ENCODE results near the gene ACVR1.

The ACVR1 gene

GRCh38 chr2:157880927-157881326, 4.8 kb upstream of the ACVR1 start:
- H3K4me3 Mint-ChIP-seq: no peak overlapping the region
- no peaks in the 10 kb centered on the region for H3K36me3 Mint-ChIP-seq (ENCODE audit: low read depth)
- H3K9me3 Mint-ChIP-seq: no peaks in the 10 kb centered on the region
- intact Hi-C loops (cut with micrococcal nuclease): no loop called here
- H3K27ac Mint-ChIP-seq: no peak overlapping the region
- peaks cover 3% of the 10 kb centered on the region for H3K27me3 Mint-ChIP-seq
- H3K4me1 Mint-ChIP-seq (ENCODE audit: low read depth): peaks cover 14% of the 10 kb centered on the region

DNA sequence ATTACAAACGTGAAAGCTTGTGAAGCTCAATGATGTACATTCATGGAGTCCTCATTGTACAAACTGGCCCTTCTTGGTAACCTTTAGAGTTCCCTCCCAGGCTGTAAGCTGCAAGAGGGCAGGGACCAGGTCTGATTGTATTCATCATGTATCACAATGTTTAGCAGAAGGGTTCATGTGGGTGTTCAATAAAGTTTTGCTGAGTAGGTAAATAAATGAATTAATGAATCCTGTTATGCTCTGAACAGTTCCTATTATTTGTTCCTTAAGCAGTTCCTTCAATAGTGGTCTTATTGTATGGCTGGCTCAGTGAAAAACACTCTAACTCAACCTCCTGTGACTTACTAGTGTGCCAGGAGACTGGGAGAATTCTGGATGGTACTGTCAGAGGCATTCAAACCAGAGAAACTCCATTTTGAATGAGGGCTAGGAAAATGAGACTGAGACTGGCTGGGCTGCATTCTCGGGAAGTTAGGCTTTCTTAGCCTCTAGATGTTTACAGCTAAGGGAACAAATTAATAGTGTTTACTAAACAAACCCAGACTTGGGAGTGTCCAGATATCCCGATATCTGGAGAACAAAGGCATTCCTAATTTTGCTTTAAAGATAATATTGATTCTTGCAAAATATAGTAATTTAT, 1.8 kb upstream of the ACVR1 start:
- no peaks in the 10 kb centered on the region for H3K9me3 Mint-ChIP-seq
- H3K36me3 Mint-ChIP-seq (ENCODE audit: low read depth): peaks cover 6% of the 10 kb centered on the region
- peaks cover 32% of the 10 kb centered on the region for H3K4me1 Mint-ChIP-seq (ENCODE audit: low read depth)
- H3K27me3 Mint-ChIP-seq: no peaks in the 10 kb centered on the region
- intact Hi-C loops (cut with micrococcal nuclease): no loop called here
- no peak overlapping the region for H3K27ac Mint-ChIP-seq
- H3K4me3 Mint-ChIP-seq: no peak overlapping the region

- H3K4me3 Mint-ChIP-seq: peak overlapping the region; percentile 79
- peaks cover 6% of the 10 kb centered on the region for H3K36me3 Mint-ChIP-seq (ENCODE audit: low read depth)
- no peaks in the 10 kb centered on the region for H3K27me3 Mint-ChIP-seq
- intact Hi-C loops (cut with micrococcal nuclease): no loop called here
- peaks cover 35% of the 10 kb centered on the region for H3K4me1 Mint-ChIP-seq (ENCODE audit: low read depth)
- no peaks in the 10 kb centered on the region for H3K9me3 Mint-ChIP-seq
- H3K27ac Mint-ChIP-seq: peak overlapping the region; percentile 80
Observed at GRCh38 chr2:157876786-157877138, 632 bp upstream of the ACVR1 start.

- peak overlapping the region; percentile 84 for H3K4me3 Mint-ChIP-seq
- H3K4me1 Mint-ChIP-seq (ENCODE audit: low read depth): peaks cover 44% of the 10 kb centered on the region
- H3K9me3 Mint-ChIP-seq: no peaks in the 10 kb centered on the region
- peaks cover 6% of the 10 kb centered on the region for H3K36me3 Mint-ChIP-seq (ENCODE audit: low read depth)
- peak overlapping the region; percentile 80 for H3K27ac Mint-ChIP-seq
- H3K27me3 Mint-ChIP-seq: no peaks in the 10 kb centered on the region
- intact Hi-C loops (cut with micrococcal nuclease): no loop called here
Observed at GRCh38 chr2:157875641-157876065, 477 bp downstream of the ACVR1 start.

DNA sequence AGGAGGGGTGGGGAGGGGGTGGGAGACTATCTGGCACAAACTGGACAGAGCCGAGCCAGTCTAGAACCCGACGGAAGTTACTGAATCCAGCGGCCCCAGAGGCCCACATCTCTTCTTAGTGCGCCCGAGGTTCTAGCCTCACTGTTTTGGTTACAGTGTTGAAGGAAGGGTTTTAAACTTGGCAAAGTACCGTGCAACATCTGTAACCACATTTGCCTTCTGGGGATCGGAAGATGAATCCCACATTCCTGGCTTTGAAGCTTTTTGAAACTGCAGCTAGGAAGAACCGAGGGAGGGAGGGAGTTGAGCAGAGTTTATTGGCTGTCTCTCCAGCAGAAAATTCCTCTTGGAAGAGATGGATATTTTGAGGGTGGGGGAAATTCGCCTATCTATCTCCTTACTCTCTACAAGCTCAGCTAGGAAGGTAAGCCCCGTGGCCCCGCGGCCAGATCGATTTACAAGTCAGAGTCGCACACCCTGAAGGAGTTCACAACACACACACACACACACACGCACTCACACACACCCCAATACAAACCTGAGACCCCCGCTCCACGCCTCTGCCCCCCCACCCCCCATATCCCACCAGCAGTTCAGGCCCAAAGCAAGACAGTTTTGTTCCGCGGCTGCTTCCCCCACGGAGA, 1.0 kb downstream of the ACVR1 start:
- peaks cover 45% of the 10 kb centered on the region for H3K4me1 Mint-ChIP-seq (ENCODE audit: low read depth)
- peaks cover 6% of the 10 kb centered on the region for H3K36me3 Mint-ChIP-seq (ENCODE audit: low read depth)
- H3K27ac Mint-ChIP-seq: peak overlapping the region; percentile 80
- H3K9me3 Mint-ChIP-seq: no peaks in the 10 kb centered on the region
- intact Hi-C loops (cut with micrococcal nuclease): loop anchor here (5.0 kb wide), 1 partner anchor 38 kb away; no protein-coding TSS in a partner anchor
- peak overlapping the region; percentile 84 for H3K4me3 Mint-ChIP-seq
- H3K27me3 Mint-ChIP-seq: no peaks in the 10 kb centered on the region

- no peak overlapping the region for H3K4me3 Mint-ChIP-seq
- no peak overlapping the region for H3K27ac Mint-ChIP-seq
- intact Hi-C loops (cut with micrococcal nuclease): loop anchor here (5.0 kb wide), 1 partner anchor 37 kb away; no protein-coding TSS in a partner anchor
- no peaks in the 10 kb centered on the region for H3K9me3 Mint-ChIP-seq
- peaks cover 6% of the 10 kb centered on the region for H3K36me3 Mint-ChIP-seq (ENCODE audit: low read depth)
- H3K27me3 Mint-ChIP-seq: no peaks in the 10 kb centered on the region
- peaks cover 45% of the 10 kb centered on the region for H3K4me1 Mint-ChIP-seq (ENCODE audit: low read depth)
Observed at GRCh38 chr2:157874348-157874747, 1.8 kb downstream of the ACVR1 start.

- intact Hi-C loops (cut with micrococcal nuclease): loop anchor here (5.0 kb wide), 1 partner anchor 35 kb away; no protein-coding TSS in a partner anchor
- no peak overlapping the region for H3K27ac Mint-ChIP-seq
- H3K4me3 Mint-ChIP-seq: no peak overlapping the region
- H3K4me1 Mint-ChIP-seq (ENCODE audit: low read depth): peaks cover 51% of the 10 kb centered on the region
- no peaks in the 10 kb centered on the region for H3K9me3 Mint-ChIP-seq
- H3K27me3 Mint-ChIP-seq: no peaks in the 10 kb centered on the region
- peaks cover 6% of the 10 kb centered on the region for H3K36me3 Mint-ChIP-seq (ENCODE audit: low read depth)
Observed at GRCh38 chr2:157872791-157873190, 3.3 kb downstream of the ACVR1 start.

DNA sequence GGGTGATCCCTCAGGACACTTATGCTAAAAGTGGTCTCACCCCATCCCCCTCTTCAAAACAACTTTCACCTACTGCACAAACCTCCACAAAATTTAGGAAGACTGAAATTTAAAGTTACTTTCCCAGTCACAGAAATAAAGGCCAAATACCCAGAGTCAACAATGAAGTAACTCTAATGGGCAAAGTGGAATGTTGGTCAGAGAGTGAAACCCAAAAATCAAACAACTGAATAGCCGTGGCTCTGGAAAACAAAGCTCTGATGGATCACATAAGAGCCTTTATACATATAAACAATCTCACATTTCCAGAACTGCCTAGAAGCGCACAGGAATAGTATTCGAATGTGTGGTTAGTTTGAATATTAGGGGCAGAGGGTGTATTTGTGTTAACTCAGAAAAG, 4.7 kb downstream of the ACVR1 start:
- H3K4me1 Mint-ChIP-seq (ENCODE audit: low read depth): peaks cover 52% of the 10 kb centered on the region

GRCh38 chr2:157868993-157869392, 7.1 kb downstream of the ACVR1 start:
- Mint-ChIP-seq H3K27me3 (no peaks in the 10 kb centered on the region), H3K4me3 (no peak overlapping the region), H3K4me1 (ENCODE audit: low read depth) (peaks cover 39% of the 10 kb centered on the region), H3K36me3 (ENCODE audit: low read depth) (no peaks in the 10 kb centered on the region), H3K9me3 (no peaks in the 10 kb centered on the region), H3K27ac (no peak overlapping the region)
- intact Hi-C loops (cut with micrococcal nuclease): no loop called here

More for the DNA sequence above, 4.7 kb downstream of the ACVR1 start:
- H3K4me3 Mint-ChIP-seq: no peak overlapping the region
- no peaks in the 10 kb centered on the region for H3K9me3 Mint-ChIP-seq
- H3K27me3 Mint-ChIP-seq: no peaks in the 10 kb centered on the region
- no peak overlapping the region for H3K27ac Mint-ChIP-seq
- peaks cover 6% of the 10 kb centered on the region for H3K36me3 Mint-ChIP-seq (ENCODE audit: low read depth)
- intact Hi-C loops (cut with micrococcal nuclease): loop anchor here (5.0 kb wide), 1 partner anchor 34 kb away; no protein-coding TSS in a partner anchor

DNA sequence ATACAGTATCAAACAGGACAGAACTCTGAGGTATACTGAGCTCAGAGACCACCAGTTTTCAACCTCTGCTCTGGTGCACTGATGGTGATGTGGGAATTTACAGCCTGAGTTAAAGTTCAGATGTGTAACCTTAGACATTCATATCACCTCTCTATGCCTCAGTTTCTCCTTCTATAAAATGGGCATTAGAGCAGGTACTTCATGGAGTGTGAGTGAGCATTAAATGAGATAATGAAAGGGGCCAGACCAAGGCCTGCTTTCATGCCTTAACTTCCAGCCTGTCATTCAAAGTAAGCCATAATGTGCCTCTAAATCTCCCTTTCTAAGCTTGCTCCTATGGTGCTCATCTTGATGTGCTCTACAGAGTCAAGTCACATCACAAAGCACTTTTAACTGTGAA, 8.4 kb downstream of the ACVR1 start:
- no peaks in the 10 kb centered on the region for H3K9me3 Mint-ChIP-seq
- no peaks in the 10 kb centered on the region for H3K27me3 Mint-ChIP-seq
- H3K36me3 Mint-ChIP-seq (ENCODE audit: low read depth): no peaks in the 10 kb centered on the region
- H3K4me1 Mint-ChIP-seq (ENCODE audit: low read depth): peaks cover 26% of the 10 kb centered on the region
- H3K27ac Mint-ChIP-seq: no peak overlapping the region
- no peak overlapping the region for H3K4me3 Mint-ChIP-seq
- intact Hi-C loops (cut with micrococcal nuclease): no loop called here

DNA sequence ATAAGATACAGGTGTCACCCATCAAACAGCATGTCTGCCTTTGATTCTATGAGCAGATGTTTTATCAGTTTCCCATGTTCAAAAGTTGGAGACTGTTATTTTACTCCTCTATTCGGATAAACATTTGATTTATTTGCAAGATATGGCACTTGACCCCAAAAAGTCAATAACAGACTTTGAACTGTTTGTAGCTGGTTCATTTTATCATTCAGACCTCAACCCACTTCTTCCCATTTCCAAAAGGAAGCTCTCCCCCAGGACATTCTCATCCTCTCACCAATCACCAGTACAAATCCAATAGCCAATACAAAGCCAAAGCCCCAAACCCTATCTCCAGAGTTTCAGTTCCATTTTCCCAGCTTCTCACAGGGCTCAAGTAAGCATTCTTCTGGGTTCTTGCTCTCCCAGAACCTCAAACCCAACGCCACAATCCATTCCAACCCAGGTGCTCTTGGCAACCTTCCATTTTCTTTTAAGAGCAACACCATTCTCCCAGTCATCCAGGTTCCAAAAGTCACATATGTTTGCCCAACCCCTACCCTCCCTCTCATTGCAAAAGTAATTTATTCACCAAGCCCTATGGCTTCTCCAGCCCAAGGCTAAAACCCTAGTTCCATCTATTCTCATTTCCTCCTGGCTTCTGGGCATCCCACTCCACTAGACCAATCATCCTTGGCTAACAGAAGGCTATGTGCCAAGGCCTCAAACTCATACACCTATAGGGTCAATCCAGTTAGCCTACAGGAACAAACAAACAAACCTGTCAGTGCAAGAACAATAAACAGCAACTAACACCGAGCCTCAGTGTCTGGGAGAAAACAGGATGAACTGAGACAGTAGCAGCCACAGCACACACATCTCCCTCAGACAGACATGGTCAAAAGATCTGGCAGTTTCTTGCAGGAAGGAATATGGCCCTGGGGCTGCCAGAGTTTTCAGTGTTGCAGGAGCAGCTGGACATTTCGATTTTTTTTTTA, 9.2 kb downstream of the ACVR1 start:
- Mint-ChIP-seq H3K4me1 (ENCODE audit: low read depth) (peaks cover 25% of the 10 kb centered on the region), H3K4me3 (no peak overlapping the region), H3K27ac (peak overlapping the region; percentile 4), H3K9me3 (no peaks in the 10 kb centered on the region), H3K36me3 (ENCODE audit: low read depth) (no peaks in the 10 kb centered on the region), H3K27me3 (no peaks in the 10 kb centered on the region)
- intact Hi-C loops (cut with micrococcal nuclease): no loop called here

- intact Hi-C loops (cut with micrococcal nuclease): no loop called here
- Mint-ChIP-seq H3K9me3 (no peaks in the 10 kb centered on the region), H3K27ac (no peak overlapping the region), H3K4me3 (no peak overlapping the region), H3K4me1 (ENCODE audit: low read depth) (peaks cover 21% of the 10 kb centered on the region), H3K36me3 (ENCODE audit: low read depth) (no peaks in the 10 kb centered on the region), H3K27me3 (no peaks in the 10 kb centered on the region)
Observed at GRCh38 chr2:157866202-157866601, 9.9 kb downstream of the ACVR1 start.

DNA sequence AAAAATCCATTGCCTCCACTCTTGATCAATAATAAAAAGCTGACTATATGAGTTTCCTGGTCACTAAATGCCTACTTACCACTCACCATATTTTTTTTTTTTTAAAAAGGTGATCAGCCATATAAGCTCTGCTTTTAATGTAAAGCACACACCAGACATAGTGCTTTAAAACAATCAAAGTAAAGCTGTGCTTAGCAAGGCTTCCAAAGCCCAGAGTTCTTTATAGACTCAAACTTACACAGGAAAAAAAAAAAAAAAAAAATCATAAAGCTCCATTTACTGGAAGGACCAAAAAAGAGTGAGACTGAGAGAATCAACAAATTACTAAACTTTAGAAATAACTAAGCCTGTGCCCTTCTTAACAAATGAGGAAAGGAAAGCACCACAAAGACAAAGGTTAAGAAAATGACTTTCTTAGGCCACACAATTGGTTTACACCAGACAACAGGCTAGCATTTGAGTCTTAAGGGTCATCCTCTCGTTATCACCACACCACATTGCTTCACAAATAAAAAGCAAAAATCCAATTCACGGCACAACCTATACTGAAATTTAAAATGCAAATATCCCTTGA, 11.2 kb downstream of the ACVR1 start:
- H3K4me1 Mint-ChIP-seq (ENCODE audit: low read depth): peaks cover 14% of the 10 kb centered on the region

More for the DNA sequence above, 11.2 kb downstream of the ACVR1 start:
- no peaks in the 10 kb centered on the region for H3K27me3 Mint-ChIP-seq
- H3K9me3 Mint-ChIP-seq: no peaks in the 10 kb centered on the region
- no peak overlapping the region for H3K27ac Mint-ChIP-seq
- intact Hi-C loops (cut with micrococcal nuclease): no loop called here
- no peak overlapping the region for H3K4me3 Mint-ChIP-seq
- H3K36me3 Mint-ChIP-seq (ENCODE audit: low read depth): peaks cover 3% of the 10 kb centered on the region

Measured in dendritic cell treated with granulocyte-macrophage colony-stimulating factor and Interleukin-4, amounts not matched to agents 40 ng/mL and 50 ng/mL, for 4 days (primary cell).